Hepatocyte (in vitro differentiated cells): ENCODE results near the gene P3R3URF.

Experiments used
- CTCF ChIP-seq: fragments of 200-600 bp; sonication (generic); IDR thresholded peaks from 2 replicates; pipeline ENCODE4 v1.5.1; 2016; ENCODE audit warnings: antibody characterized with exemption, mild to moderate bottlenecking; ENCODE audit not compliant: poor library complexity
- EZH2 ChIP-seq: fragments of 200-600 bp; sonication (generic); IDR thresholded peaks from 2 replicates; pipeline ENCODE4 v1.6.1; 2016; ENCODE audit warnings: antibody characterized with exemption, mild to moderate bottlenecking, borderline replicate concordance
- EZH2phosphoT487 ChIP-seq: fragments of 200-600 bp; sonication (generic); IDR thresholded peaks from one replicate; pipeline ENCODE4 v1.6.1; 2018; ENCODE audit warnings: antibody characterized with exemption, mild to moderate bottlenecking, low read depth, moderate library complexity; ENCODE audit not compliant: unreplicated experiment, severe bottlenecking

- TF ChIP-seq EZH2phosphoT487 (no peak), CTCF (no peak), EZH2 (no peak)
Observed at GRCh38 chr1:46132529-46133180, 43.6 kb downstream of the P3R3URF start, which contains the start of gene PIK3R3.
